Stimulated activated CD4-positive, alpha-beta T cell treated with anti-CD3 and anti-CD28 coated beads, Interleukin-12 subunit alpha, Interleukin-12 subunit beta, amount 100 ng/mL, for 4 hours (primary cell): Measurements from ENCODE around the gene GLP2R.
"Not testable (repeated sequence)": the region's sequence is repeated elsewhere in the genome, so short reads cannot be mapped to it uniquely, and the experiment has no call there.

Source experiments
- DNase-seq: peaks from one replicate; pipeline ENCODE4 v3.0.0-alpha.2; 2020

The GLP2R gene

GRCh38 chr17:9825641-9826150, at the start of gene GLP2R:
Gene GLP2R, plus strand, starts transcription at chr17:9825924. Its CDS starts 140 bp downstream, at chr17:9826064.
- DNase-seq, result no peak

- DNase-seq, result no peak
Measured at GRCh38 chr17:9776911-9777310, 48.8 kb upstream of the GLP2R start.

GRCh38 chr17:9780552-9780951, 45.2 kb upstream of the GLP2R start:
- DNase-seq, result no peak

GRCh38 chr17:9783050-9783449, 42.7 kb upstream of the GLP2R start:
- DNase-seq, result no peak

- not testable (repeated sequence) for DNase-seq
Measured at GRCh38 chr17:9783465-9783864, 42.3 kb upstream of the GLP2R start.

GRCh38 chr17:9784544-9784943, 41.2 kb upstream of the GLP2R start:
- no peak for DNase-seq

GRCh38 chr17:9788601-9789000, 37.1 kb upstream of the GLP2R start:
- no peak for DNase-seq

- no peak for DNase-seq
Measured at GRCh38 chr17:9790316-9790715, 35.4 kb upstream of the GLP2R start.

- no peak for DNase-seq
Measured at GRCh38 chr17:9790889-9791876, 34.5 kb upstream of the GLP2R start, which contains the start of gene DHRS7C. Gene DHRS7C, minus strand, starts transcription at chr17:9791592. Its CDS starts 308 bp downstream, at chr17:9791284.

- no peak for DNase-seq
Measured at GRCh38 chr17:9792181-9792840, 33.4 kb upstream of the GLP2R start.

- no peak for DNase-seq
Measured at GRCh38 chr17:9798008-9798407, 27.7 kb upstream of the GLP2R start.

- no peak for DNase-seq
Measured at GRCh38 chr17:9798724-9799123, 27.0 kb upstream of the GLP2R start.

- DNase-seq, result no peak
Measured at GRCh38 chr17:9801505-9801904, 24.2 kb upstream of the GLP2R start.

- no peak for DNase-seq
Measured at GRCh38 chr17:9802294-9802693, 23.4 kb upstream of the GLP2R start.

- no peak for DNase-seq
Measured at GRCh38 chr17:9802697-9803096, 23.0 kb upstream of the GLP2R start.

- no peak for DNase-seq
Measured at GRCh38 chr17:9805769-9806168, 20.0 kb upstream of the GLP2R start.

- no peak for DNase-seq
Measured at GRCh38 chr17:9806699-9807098, 19.0 kb upstream of the GLP2R start.

GRCh38 chr17:9809409-9809808, 16.3 kb upstream of the GLP2R start:
- no peak for DNase-seq

- no peak for DNase-seq
Measured at GRCh38 chr17:9810100-9810949, 15.4 kb upstream of the GLP2R start.

- no peak for DNase-seq
Measured at GRCh38 chr17:9811086-9811485, 14.6 kb upstream of the GLP2R start.

GRCh38 chr17:9811537-9811936, 14.2 kb upstream of the GLP2R start:
- DNase-seq, result no peak

- DNase-seq, result no peak
Measured at GRCh38 chr17:9813166-9813565, 12.6 kb upstream of the GLP2R start.
